NCI-H146 treated with DMSO at 0.1 percent for 48 hours (cell line): Measurements from ENCODE around the gene PGD.
A peak's percentile ranks its signal among the peaks of the same experiment; 100 is the strongest.
"Not testable (repeated sequence)": the region's sequence is repeated elsewhere in the genome, so short reads cannot be mapped to it uniquely, and the experiment has no call there.

Source experiments
- DNase-seq: peaks from one replicate; lab custom pipeline; 2025; ENCODE audit not compliant: unreplicated experiment; lab: John Stamatoyannopoulos, UW

The PGD gene

GRCh38 chr1:10398734-10399443 is at the start of gene PGD:
Gene PGD (plus strand): TSS chr1:10399064. CDS start chr1:10399118, 54 bp downstream.
- peak; percentile 29 for DNase-seq

- DNase-seq, result no peak
Observed at GRCh38 chr1:10353282-10353681, 45.6 kb upstream of the PGD start.

GRCh38 chr1:10353693-10354092 is 45.2 kb upstream of the PGD start:
- DNase-seq, result no peak

GRCh38 chr1:10360045-10360444 is 38.8 kb upstream of the PGD start:
- no peak for DNase-seq

GRCh38 chr1:10361515-10361914 is 37.3 kb upstream of the PGD start:
- no peak for DNase-seq

- no peak for DNase-seq
Observed at GRCh38 chr1:10368194-10368593, 30.7 kb upstream of the PGD start.

GRCh38 chr1:10374442-10374860 is 24.4 kb upstream of the PGD start:
- DNase-seq, result no peak

GRCh38 chr1:10377365-10378029 is 21.4 kb upstream of the PGD start:
- not testable (repeated sequence) for DNase-seq

GRCh38 chr1:10378081-10378841 is 20.6 kb upstream of the PGD start:
- no peak for DNase-seq

GRCh38 chr1:10379101-10379620 is 19.7 kb upstream of the PGD start:
- DNase-seq, result no peak

GRCh38 chr1:10379676-10380075 is 19.2 kb upstream of the PGD start:
- no peak for DNase-seq

- no peak for DNase-seq
Observed at GRCh38 chr1:10380594-10381275, 18.1 kb upstream of the PGD start.

- DNase-seq, result no peak
Observed at GRCh38 chr1:10383630-10384029, 15.2 kb upstream of the PGD start.

- DNase-seq, result no peak
Observed at GRCh38 chr1:10384219-10384618, 14.6 kb upstream of the PGD start.

GRCh38 chr1:10386761-10387676 is 11.8 kb upstream of the PGD start:
- DNase-seq, result no peak

GRCh38 chr1:10387677-10388386 is 11.0 kb upstream of the PGD start:
- no peak for DNase-seq

- no peak for DNase-seq
Observed at GRCh38 chr1:10388387-10388715, 10.5 kb upstream of the PGD start.

- DNase-seq, result no peak
Observed at GRCh38 chr1:10389271-10389973, 9.4 kb upstream of the PGD start.

GRCh38 chr1:10396870-10397269 is 2.0 kb upstream of the PGD start:
- no peak for DNase-seq
